ENCODE results near the gene TP63.

The TP63 gene

DNA sequence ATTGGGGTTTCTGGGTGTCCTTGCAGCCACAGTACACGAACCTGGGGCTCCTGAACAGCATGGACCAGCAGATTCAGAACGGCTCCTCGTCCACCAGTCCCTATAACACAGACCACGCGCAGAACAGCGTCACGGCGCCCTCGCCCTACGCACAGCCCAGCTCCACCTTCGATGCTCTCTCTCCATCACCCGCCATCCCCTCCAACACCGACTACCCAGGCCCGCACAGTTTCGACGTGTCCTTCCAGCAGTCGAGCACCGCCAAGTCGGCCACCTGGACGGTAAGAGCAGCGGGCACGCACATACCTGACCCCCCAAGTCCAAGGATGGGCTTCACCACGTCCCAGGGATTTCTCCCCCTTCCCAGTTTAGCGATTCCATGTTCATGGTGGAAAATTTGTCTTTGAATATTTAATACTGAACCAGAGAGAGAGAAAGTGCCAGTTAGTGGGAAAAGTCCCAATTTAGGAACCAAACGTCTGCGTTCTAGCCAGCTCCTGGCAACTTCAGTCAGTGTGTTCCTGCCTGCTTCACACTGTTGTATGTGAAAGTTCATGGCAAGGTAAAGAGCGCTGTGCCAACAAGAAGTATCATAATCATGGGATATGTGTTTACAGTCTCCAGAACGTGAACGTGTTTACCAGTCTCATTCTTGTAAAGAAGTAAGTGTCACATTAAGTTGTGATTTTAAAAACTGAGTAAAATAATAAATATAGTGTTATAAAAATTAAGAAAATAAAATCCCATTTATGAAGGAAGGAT, 177.2 kb downstream of the TP63 start:
- H3K36me3 ChIP-seq (ENCODE audit: control insufficient read depth in 4 of 4, insufficient read depth in 4 of 4, low read length in 3 of 4): no peaks in the 10 kb centered on the region
- CTCF ChIA-PET: no interaction called here

DNA sequence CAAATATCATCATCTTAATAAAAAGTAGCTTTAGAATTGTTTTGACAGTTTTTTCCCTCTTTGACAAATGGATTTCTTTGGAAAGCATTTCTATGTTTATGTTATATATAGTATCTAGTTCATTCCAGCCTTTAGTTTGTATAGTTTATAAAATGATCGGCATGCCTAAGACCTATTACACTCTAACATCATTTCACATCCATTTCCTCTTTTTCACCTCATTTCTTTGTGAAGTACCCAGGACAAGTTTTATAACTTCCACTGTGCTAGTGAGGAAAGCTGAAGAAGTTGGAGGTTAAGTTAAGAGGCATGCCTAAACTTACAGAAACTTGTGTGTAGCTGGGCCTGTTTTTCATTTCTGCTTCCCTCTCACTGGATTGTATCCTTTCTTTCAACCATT, 178.4 kb downstream of the TP63 start:
- Histone ChIP-seq H3K4me1 (ENCODE audit: control extremely low read depth in 1 of 4, control insufficient read depth in 4 of 4, insufficient read depth in 4 of 4, low read length in 3 of 4) (no peaks in the 10 kb centered on the region), H3K36me3 (ENCODE audit: control insufficient read depth in 4 of 4, insufficient read depth in 4 of 4, low read length in 3 of 4) (no peaks in the 10 kb centered on the region), H3K27ac (ENCODE audit: insufficient read depth in 1 of 2, low read depth in 1 of 2, low read length in 2 of 2, poor library complexity in 1 of 2, severe bottlenecking in 2 of 2) (no peak overlapping the region), H3K9me3 (ENCODE audit: control extremely low read depth in 1 of 5, control insufficient read depth in 4 of 5, insufficient read depth in 2 of 5, low read depth in 1 of 5, low read length in 4 of 5) (peaks cover 0 to 4% (median 0%) of the 10 kb centered on the region in 5 experiments), H3K27me3 (replicated peaks in 2 of 5; ENCODE audit: control insufficient read depth in 4 of 5, insufficient read depth in 5 of 5, low read length in 4 of 5) (peaks cover 0 to 6% (median 0%) of the 10 kb centered on the region in 5 experiments), H3K4me3 (ENCODE audit: control insufficient read depth in 1 of 7, extremely low read depth in 1 of 7, insufficient read depth in 4 of 7, low read depth in 2 of 7, low read length in 6 of 7) (no peak overlapping the region)
- ChIA-PET CTCF (no interaction called here), POLR2A (no interaction called here)
- no peak for DNase-seq
- WGBS (ENCODE audit: insufficient coverage): no CpG with 5 or more reads among the region's 1 CpG

More for the DNA sequence above, 177.2 kb downstream of the TP63 start:
- Histone ChIP-seq H3K27me3 (replicated peaks in 2 of 5; ENCODE audit: control insufficient read depth in 4 of 5, insufficient read depth in 5 of 5, low read length in 4 of 5) (peaks cover 0 to 6% (median 0%) of the 10 kb centered on the region in 5 experiments), H3K27ac (ENCODE audit: insufficient read depth in 1 of 2, low read depth in 1 of 2, low read length in 2 of 2, poor library complexity in 1 of 2, severe bottlenecking in 2 of 2) (no peak overlapping the region), H3K4me3 (ENCODE audit: control insufficient read depth in 1 of 7, extremely low read depth in 1 of 7, insufficient read depth in 4 of 7, low read depth in 2 of 7, low read length in 6 of 7) (no peak overlapping the region), H3K4me1 (ENCODE audit: control extremely low read depth in 1 of 4, control insufficient read depth in 4 of 4, insufficient read depth in 4 of 4, low read length in 3 of 4) (no peaks in the 10 kb centered on the region), H3K9me3 (ENCODE audit: control extremely low read depth in 1 of 5, control insufficient read depth in 4 of 5, insufficient read depth in 2 of 5, low read depth in 1 of 5, low read length in 4 of 5) (peaks cover 0 to 4% (median 0%) of the 10 kb centered on the region in 5 experiments)
- DNase-seq: no peak
- WGBS (ENCODE audit: insufficient coverage): 98% methylated on average over 25 of the region's 29 CpGs
- POLR2A ChIA-PET: no interaction called here

DNA sequence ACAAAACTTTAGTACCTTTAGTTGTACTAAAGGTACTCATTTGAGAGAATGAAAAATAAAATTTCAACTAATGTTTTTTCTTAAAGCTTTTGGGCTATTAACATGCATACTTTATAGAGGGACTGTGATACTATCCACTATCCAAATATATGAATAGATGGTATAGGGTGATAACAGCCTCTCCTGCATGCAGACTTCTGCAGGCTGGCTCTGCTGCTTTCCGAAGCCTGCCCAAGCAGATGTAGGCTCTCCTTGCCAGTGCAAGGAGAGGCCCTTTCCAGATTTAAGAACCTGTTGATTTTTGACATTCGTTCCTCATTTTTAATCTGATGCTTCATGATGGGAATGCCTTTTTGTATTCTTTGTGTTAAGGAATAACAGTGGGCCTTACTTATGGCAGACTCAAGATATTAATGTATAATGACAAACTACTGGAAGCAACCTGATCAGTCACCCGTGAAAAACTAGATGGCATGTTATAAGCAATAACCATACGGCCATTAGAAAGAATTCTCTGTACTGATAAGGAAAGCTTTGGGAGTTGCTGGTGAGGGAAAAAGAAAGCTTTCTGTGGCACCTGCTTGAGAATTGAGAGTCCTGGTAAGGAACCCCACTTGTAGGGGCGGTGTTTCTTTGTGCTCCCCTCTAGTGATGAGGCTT, 181.7 kb downstream of the TP63 start:
- POLR2A ChIA-PET: no interaction called here
- WGBS (ENCODE audit: insufficient coverage): 100% methylated on average over 4 of the region's 5 CpGs
- H3K9me3 ChIP-seq (ENCODE audit: control extremely low read depth in 1 of 5, control insufficient read depth in 4 of 5, insufficient read depth in 2 of 5, low read depth in 1 of 5, low read length in 4 of 5): peaks cover 0 to 4% (median 0%) of the 10 kb centered on the region in 5 experiments
- CTCF ChIA-PET: no interaction called here
- H3K4me1 ChIP-seq (ENCODE audit: control extremely low read depth in 1 of 4, control insufficient read depth in 4 of 4, insufficient read depth in 4 of 4, low read length in 3 of 4): no peaks in the 10 kb centered on the region
- H3K27me3 ChIP-seq (replicated peaks in 2 of 5; ENCODE audit: control insufficient read depth in 4 of 5, insufficient read depth in 5 of 5, low read length in 4 of 5): peaks cover 0 to 2% (median 0%) of the 10 kb centered on the region in 5 experiments
- H3K4me3 ChIP-seq (ENCODE audit: control insufficient read depth in 1 of 7, extremely low read depth in 1 of 7, insufficient read depth in 4 of 7, low read depth in 2 of 7, low read length in 6 of 7): no peak overlapping the region
- no peak overlapping the region for H3K27ac ChIP-seq (ENCODE audit: insufficient read depth in 1 of 2, low read depth in 1 of 2, low read length in 2 of 2, poor library complexity in 1 of 2, severe bottlenecking in 2 of 2)
- no peak for DNase-seq
- no peaks in the 10 kb centered on the region for H3K36me3 ChIP-seq (ENCODE audit: control insufficient read depth in 4 of 4, insufficient read depth in 4 of 4, low read length in 3 of 4)

DNA sequence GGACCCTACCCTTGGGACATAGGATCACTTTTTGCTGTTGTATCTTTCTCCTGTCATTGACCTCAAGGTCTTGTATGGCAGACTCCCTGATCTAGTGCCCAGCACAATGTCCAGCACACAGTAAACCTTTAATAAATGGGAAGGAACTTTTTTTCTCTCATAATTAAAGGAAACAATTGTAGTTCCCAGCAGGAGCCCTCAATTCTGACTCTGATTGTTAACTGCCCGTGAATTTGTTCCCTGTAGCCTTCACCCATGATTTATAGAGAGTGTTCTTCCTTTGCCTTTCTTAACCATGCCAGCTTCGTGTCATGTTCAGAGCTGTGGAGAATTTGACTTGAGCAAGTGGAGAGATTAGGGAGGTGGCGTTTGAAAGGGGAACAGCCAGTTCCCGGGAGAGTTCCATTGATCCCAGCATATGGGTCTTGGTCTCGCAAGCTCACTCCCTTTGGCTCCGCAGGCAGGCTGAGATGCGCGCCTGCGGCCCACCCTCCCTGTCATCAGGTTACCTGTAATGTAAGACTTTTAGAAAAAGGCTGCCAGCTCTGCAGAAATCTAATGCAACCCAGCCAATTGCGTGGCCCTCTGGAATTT, 182.6 kb downstream of the TP63 start:
- no peaks in the 10 kb centered on the region for H3K36me3 ChIP-seq (ENCODE audit: control insufficient read depth in 4 of 4, insufficient read depth in 4 of 4, low read length in 3 of 4)
- H3K27me3 ChIP-seq (replicated peaks in 2 of 5; ENCODE audit: control insufficient read depth in 4 of 5, insufficient read depth in 5 of 5, low read length in 4 of 5): no peaks in the 10 kb centered on the region
- no peak overlapping the region for H3K27ac ChIP-seq (ENCODE audit: insufficient read depth in 1 of 2, low read depth in 1 of 2, low read length in 2 of 2, poor library complexity in 1 of 2, severe bottlenecking in 2 of 2)
- CTCF ChIA-PET: no interaction called here
- DNase-seq: no peak
- no peaks in the 10 kb centered on the region for H3K4me1 ChIP-seq (ENCODE audit: control extremely low read depth in 1 of 4, control insufficient read depth in 4 of 4, insufficient read depth in 4 of 4, low read length in 3 of 4)
- POLR2A ChIA-PET: no interaction called here
- no peaks in the 10 kb centered on the region for H3K9me3 ChIP-seq (ENCODE audit: control extremely low read depth in 1 of 5, control insufficient read depth in 4 of 5, insufficient read depth in 2 of 5, low read depth in 1 of 5, low read length in 4 of 5)
- 96% methylated on average over 9 of the region's 10 CpGs for WGBS (ENCODE audit: insufficient coverage)
- no peak overlapping the region for H3K4me3 ChIP-seq (ENCODE audit: control insufficient read depth in 1 of 7, extremely low read depth in 1 of 7, insufficient read depth in 4 of 7, low read depth in 2 of 7, low read length in 6 of 7)

DNA sequence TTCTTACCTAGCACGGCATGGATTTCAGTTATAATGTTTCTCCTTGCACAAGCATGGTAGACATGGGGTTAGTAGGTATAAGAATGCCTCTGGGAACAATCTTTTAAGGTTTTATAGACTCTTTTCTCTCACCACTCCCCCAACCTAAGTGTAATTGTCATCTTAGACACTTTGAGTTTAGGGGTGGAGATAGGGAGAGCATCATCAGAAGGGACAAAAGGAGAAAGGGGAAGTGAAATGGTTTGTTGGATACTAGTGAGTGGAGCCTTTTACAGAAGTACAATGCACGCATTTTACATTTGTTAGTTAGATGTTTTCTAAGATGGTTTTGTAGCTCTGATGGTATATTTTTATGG, 189.2 kb downstream of the TP63 start:
- Histone ChIP-seq H3K36me3 (ENCODE audit: control insufficient read depth in 4 of 4, insufficient read depth in 4 of 4, low read length in 3 of 4) (no peaks in the 10 kb centered on the region), H3K4me1 (ENCODE audit: control extremely low read depth in 1 of 4, control insufficient read depth in 4 of 4, insufficient read depth in 4 of 4, low read length in 3 of 4) (no peaks in the 10 kb centered on the region), H3K4me3 (ENCODE audit: control insufficient read depth in 1 of 7, extremely low read depth in 1 of 7, insufficient read depth in 4 of 7, low read depth in 2 of 7, low read length in 6 of 7) (no peak overlapping the region), H3K27me3 (replicated peaks in 2 of 5; ENCODE audit: control insufficient read depth in 4 of 5, insufficient read depth in 5 of 5, low read length in 4 of 5) (no peaks in the 10 kb centered on the region), H3K27ac (ENCODE audit: insufficient read depth in 1 of 2, low read depth in 1 of 2, low read length in 2 of 2, poor library complexity in 1 of 2, severe bottlenecking in 2 of 2) (no peak overlapping the region), H3K9me3 (ENCODE audit: control extremely low read depth in 1 of 5, control insufficient read depth in 4 of 5, insufficient read depth in 2 of 5, low read depth in 1 of 5, low read length in 4 of 5) (no peaks in the 10 kb centered on the region)
- ChIA-PET POLR2A (no interaction called here), CTCF (no interaction called here)
- no CpG with 5 or more reads among the region's 2 CpGs for WGBS (ENCODE audit: insufficient coverage)
- peak in 2 of 3 donors; percentile 5 to 10 for DNase-seq

DNA sequence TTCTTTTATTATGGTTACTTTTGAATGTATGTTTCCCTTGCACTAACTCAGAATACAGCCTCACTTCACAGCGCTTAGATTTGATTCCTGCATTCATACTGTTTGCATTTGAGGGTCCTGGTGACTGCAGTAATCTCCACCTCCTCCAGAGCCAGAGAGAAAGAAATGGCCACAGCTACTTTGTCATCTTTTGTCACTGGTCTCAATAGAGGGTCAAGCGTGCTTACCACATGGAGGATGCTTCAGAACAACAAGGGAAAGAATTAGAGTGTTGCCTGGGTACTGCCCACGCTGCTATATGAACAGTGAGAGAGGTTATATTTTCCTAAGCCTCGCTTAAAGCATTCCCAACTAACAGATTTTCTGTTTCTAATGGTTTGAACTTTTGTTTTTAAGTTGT, 190.1 kb downstream of the TP63 start:
- H3K27ac ChIP-seq (ENCODE audit: insufficient read depth in 1 of 2, low read depth in 1 of 2, low read length in 2 of 2, poor library complexity in 1 of 2, severe bottlenecking in 2 of 2): no peak overlapping the region
- no peak for DNase-seq
- no peaks in the 10 kb centered on the region for H3K4me1 ChIP-seq (ENCODE audit: control extremely low read depth in 1 of 4, control insufficient read depth in 4 of 4, insufficient read depth in 4 of 4, low read length in 3 of 4)
- ChIA-PET POLR2A (no interaction called here), CTCF (no interaction called here)
- H3K27me3 ChIP-seq (replicated peaks in 2 of 5; ENCODE audit: control insufficient read depth in 4 of 5, insufficient read depth in 5 of 5, low read length in 4 of 5): no peaks in the 10 kb centered on the region
- WGBS (ENCODE audit: insufficient coverage): 100% methylated on average over 1 of the region's 4 CpGs
- no peak overlapping the region for H3K4me3 ChIP-seq (ENCODE audit: control insufficient read depth in 1 of 7, extremely low read depth in 1 of 7, insufficient read depth in 4 of 7, low read depth in 2 of 7, low read length in 6 of 7)
- no peaks in the 10 kb centered on the region for H3K36me3 ChIP-seq (ENCODE audit: control insufficient read depth in 4 of 4, insufficient read depth in 4 of 4, low read length in 3 of 4)
- H3K9me3 ChIP-seq (ENCODE audit: control extremely low read depth in 1 of 5, control insufficient read depth in 4 of 5, insufficient read depth in 2 of 5, low read depth in 1 of 5, low read length in 4 of 5): no peaks in the 10 kb centered on the region

DNA sequence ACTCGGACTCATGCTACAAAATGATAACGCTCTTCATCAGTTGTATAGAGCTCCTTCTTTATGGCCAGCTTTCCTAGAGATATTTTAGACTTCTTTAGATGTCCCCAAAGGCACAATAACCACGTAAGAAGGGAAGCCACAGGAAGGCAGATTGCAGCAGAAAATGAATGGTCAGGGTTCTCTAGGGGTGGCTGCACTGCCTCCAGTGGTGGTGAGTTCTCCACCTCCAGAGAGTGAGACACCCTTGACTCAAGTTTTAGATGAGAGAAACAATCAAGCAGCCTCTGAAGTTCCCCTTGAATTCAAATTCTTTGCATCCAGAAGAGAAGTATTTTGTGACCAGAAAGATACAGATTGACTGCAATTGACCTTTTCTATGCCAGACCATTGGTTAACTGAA, 191.5 kb downstream of the TP63 start:
- ChIA-PET CTCF (no interaction called here), POLR2A (no interaction called here)
- no peak overlapping the region for H3K27ac ChIP-seq (ENCODE audit: insufficient read depth in 1 of 2, low read depth in 1 of 2, low read length in 2 of 2, poor library complexity in 1 of 2, severe bottlenecking in 2 of 2)
- no peak overlapping the region for H3K4me3 ChIP-seq (ENCODE audit: control insufficient read depth in 1 of 7, extremely low read depth in 1 of 7, insufficient read depth in 4 of 7, low read depth in 2 of 7, low read length in 6 of 7)
- no peak for DNase-seq
- no peaks in the 10 kb centered on the region for H3K27me3 ChIP-seq (replicated peaks in 2 of 5; ENCODE audit: control insufficient read depth in 4 of 5, insufficient read depth in 5 of 5, low read length in 4 of 5)
- H3K36me3 ChIP-seq (ENCODE audit: control insufficient read depth in 4 of 4, insufficient read depth in 4 of 4, low read length in 3 of 4): no peaks in the 10 kb centered on the region
- no peaks in the 10 kb centered on the region for H3K9me3 ChIP-seq (ENCODE audit: control extremely low read depth in 1 of 5, control insufficient read depth in 4 of 5, insufficient read depth in 2 of 5, low read depth in 1 of 5, low read length in 4 of 5)
- H3K4me1 ChIP-seq (ENCODE audit: control extremely low read depth in 1 of 4, control insufficient read depth in 4 of 4, insufficient read depth in 4 of 4, low read length in 3 of 4): no peaks in the 10 kb centered on the region
- 100% methylated on average over 2 of the region's 3 CpGs for WGBS (ENCODE audit: insufficient coverage)
